Gastroesophageal sphincter (tissue), 3 donors: ENCODE data around the gene SLC4A1AP.

Experiments used
- POLR2A ChIP-seq, 2 donors: fragments of 450-650 bp; IDR thresholded peaks; one replicate each; pipeline ENCODE4 v1.6.1; 2017; ENCODE audit warnings: antibody characterized with exemption in 2 of 2, mild to moderate bottlenecking in 2 of 2, moderate library complexity in 1 of 2
- TF ChIP-seq, protein P1 (sequence below), 4 experiments: fragments of 200-600 bp in 2 of 4; fragments of 450-650 bp in 2 of 4; sonication (generic) in 1 of 4; IDR thresholded peaks; one replicate each; pipeline ENCODE4 v1.5.1; 2017 to 2019; ENCODE audit warnings: antibody characterized with exemption in 4 of 4, mild to moderate bottlenecking in 2 of 4, moderate library complexity in 2 of 4

DNA sequence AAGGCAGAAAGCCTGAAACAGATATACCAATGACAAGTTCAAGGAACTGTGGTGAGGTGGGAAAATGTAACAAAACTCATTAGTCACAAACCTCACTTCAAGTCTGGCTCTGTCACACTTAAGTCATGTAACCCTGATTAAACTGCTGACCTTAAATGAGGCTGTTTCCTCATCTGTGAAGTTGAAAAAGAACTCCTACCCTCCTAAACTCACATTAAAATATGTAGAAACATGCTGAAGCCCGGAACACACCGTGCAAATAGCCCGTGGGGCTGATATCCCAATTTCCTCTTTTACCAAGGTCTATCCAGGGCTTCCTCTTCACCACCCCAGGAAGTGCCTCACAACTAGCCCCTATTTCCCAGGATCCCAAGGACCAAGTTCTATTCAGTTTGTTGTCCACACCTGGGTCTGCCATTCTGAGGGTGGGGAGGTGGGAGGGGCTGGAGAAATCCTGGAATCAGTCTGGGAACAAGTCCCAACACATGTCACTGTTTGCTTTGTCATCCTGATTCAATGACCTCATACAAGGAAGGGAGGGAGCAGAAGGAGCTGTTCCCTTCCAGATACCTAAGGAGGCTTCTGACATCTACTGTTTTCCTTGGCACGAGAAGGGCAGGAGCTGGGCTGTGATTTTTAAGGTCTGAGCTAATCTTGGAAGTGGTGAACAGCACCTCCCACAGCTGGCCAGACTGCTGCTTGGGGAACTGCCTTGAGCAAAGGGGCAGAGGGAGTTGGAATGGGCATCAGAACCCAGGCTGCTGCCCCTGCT lies 42.3 kb downstream of the SLC4A1AP start:
- TF ChIP-seq, protein P1, sequence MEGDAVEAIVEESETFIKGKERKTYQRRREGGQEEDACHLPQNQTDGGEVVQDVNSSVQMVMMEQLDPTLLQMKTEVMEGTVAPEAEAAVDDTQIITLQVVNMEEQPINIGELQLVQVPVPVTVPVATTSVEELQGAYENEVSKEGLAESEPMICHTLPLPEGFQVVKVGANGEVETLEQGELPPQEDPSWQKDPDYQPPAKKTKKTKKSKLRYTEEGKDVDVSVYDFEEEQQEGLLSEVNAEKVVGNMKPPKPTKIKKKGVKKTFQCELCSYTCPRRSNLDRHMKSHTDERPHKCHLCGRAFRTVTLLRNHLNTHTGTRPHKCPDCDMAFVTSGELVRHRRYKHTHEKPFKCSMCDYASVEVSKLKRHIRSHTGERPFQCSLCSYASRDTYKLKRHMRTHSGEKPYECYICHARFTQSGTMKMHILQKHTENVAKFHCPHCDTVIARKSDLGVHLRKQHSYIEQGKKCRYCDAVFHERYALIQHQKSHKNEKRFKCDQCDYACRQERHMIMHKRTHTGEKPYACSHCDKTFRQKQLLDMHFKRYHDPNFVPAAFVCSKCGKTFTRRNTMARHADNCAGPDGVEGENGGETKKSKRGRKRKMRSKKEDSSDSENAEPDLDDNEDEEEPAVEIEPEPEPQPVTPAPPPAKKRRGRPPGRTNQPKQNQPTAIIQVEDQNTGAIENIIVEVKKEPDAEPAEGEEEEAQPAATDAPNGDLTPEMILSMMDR (IDR thresholded peaks at IDR 0.05), result no peak
- TF ChIP-seq POLR2A (IDR thresholded peaks at IDR 0.05), result peak in 1 of 2 donors; percentile 13
